ENCODE measurements around the gene TSSC4. TPM values are rescaled to one million over a fixed set of nuclear protein-coding genes. Genes with fewer than 3 reads are reported as not detected.

Gene TSSC4
- total RNA-seq, 1 donor from 2014 or later = 70.0 TPM

DNA sequence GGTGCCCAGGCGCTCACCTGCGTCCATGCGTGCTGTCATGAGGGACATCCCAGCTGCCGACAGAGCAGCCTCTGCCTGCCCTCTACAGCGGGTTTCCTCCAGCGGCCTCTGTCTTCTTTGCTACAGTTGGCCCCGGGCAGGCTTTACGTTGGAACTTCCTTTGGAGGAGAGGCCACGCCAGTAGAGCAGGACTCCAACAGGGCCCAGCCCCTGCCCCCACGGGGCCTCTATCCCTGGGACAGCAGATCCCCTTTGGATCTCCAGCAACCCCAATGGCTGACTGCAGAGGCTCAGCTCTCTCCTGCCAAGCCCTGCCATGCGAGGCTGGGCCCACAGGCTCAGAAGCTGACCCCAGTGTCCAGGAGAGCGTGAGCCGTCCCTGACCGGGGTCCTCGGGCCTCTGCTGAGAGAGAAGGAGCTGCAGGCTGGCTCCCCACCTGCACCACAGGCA lies 31.6 kb downstream of the TSSC4 start:
- Mint-ChIP-seq H3K4me3 (ENCODE audit: unreplicated experiment) (no peak overlapping the region), H3K4me1 (ENCODE audit: low read depth, unreplicated experiment) (no peaks in the 10 kb centered on the region), H3K9me3 (ENCODE audit: unreplicated experiment) (no peaks in the 10 kb centered on the region), H3K36me3 (ENCODE audit: low read depth, unreplicated experiment) (no peaks in the 10 kb centered on the region), H3K27ac (ENCODE audit: unreplicated experiment) (no peak overlapping the region), H3K27me3 (ENCODE audit: low read depth, unreplicated experiment) (peaks cover 20% of the 10 kb centered on the region)
- Histone ChIP-seq H3K9ac (ENCODE audit: low read length) (no peak overlapping the region), H2AFZ (ENCODE audit: low read depth, low read length) (no peak overlapping the region), H3K36me3 (ENCODE audit: insufficient read depth, low read length) (no peaks in the 10 kb centered on the region), H3K9me3 (ENCODE audit: insufficient read depth, low read depth, low read length) (peaks cover 2% of the 10 kb centered on the region), H3K27ac (ENCODE audit: low read depth, low read length) (no peak overlapping the region), H3K4me2 (ENCODE audit: low read length) (no peak overlapping the region), H4K20me1 (ENCODE audit: insufficient read depth, low read length) (peaks cover 2% of the 10 kb centered on the region), H3K79me2 (ENCODE audit: insufficient read depth, low read length) (no peaks in the 10 kb centered on the region), H3K27me3 (ENCODE audit: insufficient read depth, low read length) (peaks cover 3% of the 10 kb centered on the region), H3K4me3 (ENCODE audit: insufficient read depth, low read depth, low read length) (no peak overlapping the region), H3K4me1 (ENCODE audit: insufficient read depth, low read length) (no peaks in the 10 kb centered on the region)
- TF ChIP-seq, protein P1, sequence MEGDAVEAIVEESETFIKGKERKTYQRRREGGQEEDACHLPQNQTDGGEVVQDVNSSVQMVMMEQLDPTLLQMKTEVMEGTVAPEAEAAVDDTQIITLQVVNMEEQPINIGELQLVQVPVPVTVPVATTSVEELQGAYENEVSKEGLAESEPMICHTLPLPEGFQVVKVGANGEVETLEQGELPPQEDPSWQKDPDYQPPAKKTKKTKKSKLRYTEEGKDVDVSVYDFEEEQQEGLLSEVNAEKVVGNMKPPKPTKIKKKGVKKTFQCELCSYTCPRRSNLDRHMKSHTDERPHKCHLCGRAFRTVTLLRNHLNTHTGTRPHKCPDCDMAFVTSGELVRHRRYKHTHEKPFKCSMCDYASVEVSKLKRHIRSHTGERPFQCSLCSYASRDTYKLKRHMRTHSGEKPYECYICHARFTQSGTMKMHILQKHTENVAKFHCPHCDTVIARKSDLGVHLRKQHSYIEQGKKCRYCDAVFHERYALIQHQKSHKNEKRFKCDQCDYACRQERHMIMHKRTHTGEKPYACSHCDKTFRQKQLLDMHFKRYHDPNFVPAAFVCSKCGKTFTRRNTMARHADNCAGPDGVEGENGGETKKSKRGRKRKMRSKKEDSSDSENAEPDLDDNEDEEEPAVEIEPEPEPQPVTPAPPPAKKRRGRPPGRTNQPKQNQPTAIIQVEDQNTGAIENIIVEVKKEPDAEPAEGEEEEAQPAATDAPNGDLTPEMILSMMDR (IDR thresholded peaks at IDR 0.05; ENCODE audit: insufficient read depth, low read depth, low read length) = no peak
- TF ChIP-seq EZH2 (IDR thresholded peaks at IDR 0.05; ENCODE audit: insufficient read depth, low read length) = no peak
- DNase-seq (ENCODE audit: low read depth) = no peak
- no peak for FAIRE-seq

DNA sequence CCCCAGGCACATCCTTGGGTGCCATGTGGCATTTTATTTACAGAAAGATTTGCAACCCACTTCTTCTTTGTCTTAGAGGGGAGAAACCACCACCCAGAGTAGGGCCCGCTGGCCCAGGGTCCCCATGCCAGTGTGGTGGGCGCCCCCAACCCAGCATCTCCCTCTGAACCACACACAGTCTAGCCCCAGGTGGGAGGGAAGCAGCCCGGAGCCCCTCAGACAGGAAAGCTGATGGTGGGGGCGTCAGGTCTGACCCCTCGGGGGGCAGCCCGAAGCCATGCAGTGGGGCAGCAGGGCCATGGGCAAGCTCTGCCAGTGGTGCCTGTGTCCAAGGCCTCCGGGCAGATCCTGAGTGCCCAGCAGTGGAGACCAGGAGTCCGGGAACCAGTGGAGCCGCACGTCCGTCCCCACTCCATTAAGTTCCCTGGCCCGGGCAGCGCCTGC lies 32.1 kb downstream of the TSSC4 start:
- Mint-ChIP-seq H3K9me3 (ENCODE audit: unreplicated experiment) (peaks cover 1% of the 10 kb centered on the region), H3K27me3 (ENCODE audit: low read depth, unreplicated experiment) (peaks cover 22% of the 10 kb centered on the region), H3K4me3 (ENCODE audit: unreplicated experiment) (no peak overlapping the region)

More for the DNA sequence above, 32.1 kb downstream of the TSSC4 start:
- H3K9ac ChIP-seq (ENCODE audit: low read length) = no peak overlapping the region
- H4K20me1 ChIP-seq (ENCODE audit: insufficient read depth, low read length) = peaks cover 2% of the 10 kb centered on the region
- no peak for TF ChIP-seq EZH2 (IDR thresholded peaks at IDR 0.05; ENCODE audit: insufficient read depth, low read length)
- TF ChIP-seq, protein P1 (IDR thresholded peaks at IDR 0.05; ENCODE audit: insufficient read depth, low read depth, low read length) = no peak
- no peak overlapping the region for H3K27ac Mint-ChIP-seq (ENCODE audit: unreplicated experiment)
- H3K4me2 ChIP-seq (ENCODE audit: low read length) = no peak overlapping the region
- H3K4me1 Mint-ChIP-seq (ENCODE audit: low read depth, unreplicated experiment) = no peaks in the 10 kb centered on the region
- H2AFZ ChIP-seq (ENCODE audit: low read depth, low read length) = no peak overlapping the region
- H3K4me3 ChIP-seq (ENCODE audit: insufficient read depth, low read depth, low read length) = no peak overlapping the region
- H3K36me3 ChIP-seq (ENCODE audit: insufficient read depth, low read length) = no peaks in the 10 kb centered on the region
- no peak overlapping the region for H3K27ac ChIP-seq (ENCODE audit: low read depth, low read length)
- peaks cover 3% of the 10 kb centered on the region for H3K27me3 ChIP-seq (ENCODE audit: insufficient read depth, low read length)
- no peaks in the 10 kb centered on the region for H3K79me2 ChIP-seq (ENCODE audit: insufficient read depth, low read length)
- no peak for DNase-seq (ENCODE audit: low read depth)
- FAIRE-seq = no peak
- peaks cover 2% of the 10 kb centered on the region for H3K9me3 ChIP-seq (ENCODE audit: insufficient read depth, low read depth, low read length)
- H3K4me1 ChIP-seq (ENCODE audit: insufficient read depth, low read length) = no peaks in the 10 kb centered on the region
- no peaks in the 10 kb centered on the region for H3K36me3 Mint-ChIP-seq (ENCODE audit: low read depth, unreplicated experiment)
